HG03558 (cell line): Measurements from ENCODE around the gene ABCA9.
"Not testable (repeated sequence)": the region's sequence is repeated elsewhere in the genome, so short reads cannot be mapped to it uniquely, and the experiment has no call there.

Experiments
- ATAC-seq: cut with Tn5 transposase; IDR thresholded peaks from one replicate; pipeline ENCODE4 v1.9.1; 2021; ENCODE audit warnings: moderate number of reproducible peaks; ENCODE audit not compliant: unreplicated experiment; ENCODE audit errors: extremely low read depth

Gene ABCA9

GRCh38 chr17:69060822-69061221 lies at the start of gene ABCA9:
Gene ABCA9, minus strand, starts transcription at chr17:69060927. Its CDS starts 9,801 bp downstream, at chr17:69051126.
- ATAC-seq: no peak

- ATAC-seq: no peak
These were observed 45.4 kb upstream of the ABCA9 start for GRCh38 chr17:69105907-69106730.

GRCh38 chr17:69103557-69104233 lies 43.0 kb upstream of the ABCA9 start:
- ATAC-seq: no peak

GRCh38 chr17:69098625-69099024 lies 37.9 kb upstream of the ABCA9 start:
- ATAC-seq: no peak

GRCh38 chr17:69096541-69096940 lies 35.8 kb upstream of the ABCA9 start:
- no peak for ATAC-seq

- ATAC-seq: no peak
These were observed 33.3 kb upstream of the ABCA9 start for GRCh38 chr17:69093995-69094394.

- ATAC-seq: no peak
These were observed 32.6 kb upstream of the ABCA9 start for GRCh38 chr17:69093279-69093789.

- ATAC-seq: no peak
These were observed 29.6 kb upstream of the ABCA9 start for GRCh38 chr17:69090365-69090764.

- ATAC-seq: no peak
These were observed 28.0 kb upstream of the ABCA9 start for GRCh38 chr17:69088643-69089200.

GRCh38 chr17:69086641-69087040 lies 25.9 kb upstream of the ABCA9 start:
- no peak for ATAC-seq

- ATAC-seq: no peak
These were observed 24.2 kb upstream of the ABCA9 start for GRCh38 chr17:69084911-69085310.

GRCh38 chr17:69082696-69083095 lies 22.0 kb upstream of the ABCA9 start:
- ATAC-seq: no peak

- no peak for ATAC-seq
These were observed 18.1 kb upstream of the ABCA9 start for GRCh38 chr17:69078864-69079263.

- ATAC-seq: no peak
These were observed 15.1 kb upstream of the ABCA9 start for GRCh38 chr17:69075823-69076222.

- not testable (repeated sequence) for ATAC-seq
These were observed 12.7 kb upstream of the ABCA9 start for GRCh38 chr17:69073392-69073791.

- not testable (repeated sequence) for ATAC-seq
These were observed 12.1 kb upstream of the ABCA9 start for GRCh38 chr17:69072803-69073256.

- not testable (repeated sequence) for ATAC-seq
These were observed 10.5 kb upstream of the ABCA9 start for GRCh38 chr17:69071233-69071586.

- not testable (repeated sequence) for ATAC-seq
These were observed 9.9 kb upstream of the ABCA9 start for GRCh38 chr17:69070378-69071232.

GRCh38 chr17:69069226-69069750 lies 8.6 kb upstream of the ABCA9 start:
- no peak for ATAC-seq
